Measurements from ENCODE around the gene BARHL1. TPM values are rescaled to one million over a fixed set of nuclear protein-coding genes. Genes with fewer than 3 reads are reported as not detected.
A peak's percentile ranks its signal among the peaks of the same experiment; 100 is the strongest.

Gene BARHL1
- total and polyA plus RNA-seq, 2 of the 13 experiments (the other 11 are each of a cell fraction or from before 2014, with no cell fraction given) = not detected

DNA sequence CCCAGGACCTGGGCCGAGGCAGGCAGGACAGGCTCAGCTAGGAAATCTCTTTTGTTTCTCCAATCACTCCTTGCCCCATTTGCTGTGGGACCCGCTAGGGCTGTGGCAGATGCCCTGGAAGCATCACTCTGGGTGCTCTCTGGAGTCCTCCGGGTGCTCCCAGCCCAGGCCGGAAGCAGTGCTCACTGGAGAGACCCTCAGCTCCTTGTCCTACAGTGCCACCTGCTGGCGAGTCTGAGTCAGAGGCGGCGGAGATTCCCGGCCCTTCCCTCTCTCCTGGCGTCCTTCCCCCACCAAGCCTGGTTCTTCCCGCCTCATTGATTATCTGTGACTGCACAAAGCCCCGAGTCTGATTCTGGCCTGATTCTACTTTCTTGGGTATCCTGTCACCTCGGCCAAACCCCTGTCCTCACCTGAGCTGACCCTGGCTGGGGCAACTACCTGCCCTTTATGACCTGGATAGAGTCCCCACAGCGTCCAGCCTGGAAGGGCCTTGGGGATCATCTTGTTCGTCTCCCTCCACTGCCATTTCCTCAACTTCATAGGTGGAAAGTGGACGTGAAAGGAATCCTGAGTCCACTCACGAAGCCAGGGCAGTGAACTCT is 7.3 kb upstream of the BARHL1 start:
- WGBS (ENCODE audit: low lambda C conversion rate) = 1% methylated on average over 12 of the region's 16 CpGs
- no peak overlapping the region for H3K4me2 ChIP-seq (ENCODE audit: low read depth, low read length)
- H3K27ac ChIP-seq (ENCODE audit: extremely low read length, insufficient read depth, low read length) = no peak overlapping the region
- no TSS peak for BruUV-seq (replicated peaks)
- no peak overlapping the region for H2AFZ ChIP-seq (ENCODE audit: low read length)
- ChIA-PET POLR2A (no interaction called here), CTCF (ENCODE audit: low intra/inter-chr PET ratio, low total read pairs) (interaction anchor here (0.7 to 2.8 kb wide), 3 partner anchors 29 to 163 kb away, joined by 4 to 22 read pairs (median 17); no protein-coding TSS in a partner anchor)
- peaks cover 7 to 30% of the 10 kb centered on the region in 2 experiments for H3K27me3 ChIP-seq (ENCODE audit: control insufficient read depth in 1 of 2, insufficient read depth in 2 of 2, low read length in 2 of 2)
- no peak overlapping the region for H3K9ac ChIP-seq (ENCODE audit: insufficient read depth, low read depth, low read length)
- H3K9me3 ChIP-seq (ENCODE audit: low read length) = no peaks in the 10 kb centered on the region
- no peak overlapping the region for H3K4me3 ChIP-seq (replicated peaks in 1 of 3; ENCODE audit: insufficient read depth in 1 of 3, low read depth in 2 of 3, low read length in 3 of 3)
- DNase-seq (ENCODE audit: low spot score) (peak; percentile 48), FAIRE-seq (peak; percentile 4), ATAC-seq (peak; percentile 93)
- peaks cover 12% of the 10 kb centered on the region; the same call in 1 of the 2 replicates for H4K20me1 ChIP-seq (ENCODE audit: insufficient read depth, low read length)
- in situ Hi-C loops (cut with HindIII; ENCODE audit: extremely low pct_ligation_motif_present, low pct_unique_long_range_greater_than_20kb) = loop anchor here (5.0 kb wide), 2 partner anchors 68 to 163 kb away; partner anchors contain the start of gene CFAP77
- H3K79me2 ChIP-seq (ENCODE audit: insufficient read depth, low read length) = no peaks in the 10 kb centered on the region
- intact Hi-C loops (cut with micrococcal nuclease; ENCODE audit: unreplicated experiment) = loop anchor here (1.0 to 2.0 kb wide), 2 partner anchors 68 to 162 kb away; no protein-coding TSS in a partner anchor
- no peaks in the 10 kb centered on the region for H3K4me1 ChIP-seq (ENCODE audit: insufficient read depth, low read length)
- no peaks in the 10 kb centered on the region for H3K36me3 ChIP-seq (replicated peaks in 1 of 2; ENCODE audit: control insufficient read depth in 1 of 2, insufficient read depth in 2 of 2, low read length in 2 of 2)
- no peak for TF ChIP-seq ZSCAN25 (CRISPR knock-in tag; IDR thresholded peaks at IDR 0.05)
- TF ChIP-seq ZNF891 (CRISPR knock-in tag; IDR thresholded peaks at IDR 0.05) = no peak
- TF ChIP-seq SNAPC2 (CRISPR knock-in tag; IDR thresholded peaks at IDR 0.05) = no peak
- TF ChIP-seq, protein P1, sequence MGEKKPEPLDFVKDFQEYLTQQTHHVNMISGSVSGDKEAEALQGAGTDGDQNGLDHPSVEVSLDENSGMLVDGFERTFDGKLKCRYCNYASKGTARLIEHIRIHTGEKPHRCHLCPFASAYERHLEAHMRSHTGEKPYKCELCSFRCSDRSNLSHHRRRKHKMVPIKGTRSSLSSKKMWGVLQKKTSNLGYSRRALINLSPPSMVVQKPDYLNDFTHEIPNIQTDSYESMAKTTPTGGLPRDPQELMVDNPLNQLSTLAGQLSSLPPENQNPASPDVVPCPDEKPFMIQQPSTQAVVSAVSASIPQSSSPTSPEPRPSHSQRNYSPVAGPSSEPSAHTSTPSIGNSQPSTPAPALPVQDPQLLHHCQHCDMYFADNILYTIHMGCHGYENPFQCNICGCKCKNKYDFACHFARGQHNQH (CRISPR knock-in tag; IDR thresholded peaks at IDR 0.05) = peak; percentile 33; the same call in 1 of the 2 replicates
- no peak for TF ChIP-seq ATF1 (CRISPR knock-in tag; IDR thresholded peaks at IDR 0.05)
- no peak for TF ChIP-seq NPAS2 (CRISPR knock-in tag; IDR thresholded peaks at IDR 0.05; ENCODE audit: borderline replicate concordance)
- no peak for TF ChIP-seq ZNF230 (CRISPR knock-in tag; IDR thresholded peaks at IDR 0.05)
- TF ChIP-seq ZNF484 (CRISPR knock-in tag; IDR thresholded peaks at IDR 0.05; ENCODE audit: borderline replicate concordance, low read depth) = no peak
- no peak for TF ChIP-seq ZNF713 (CRISPR knock-in tag; IDR thresholded peaks at IDR 0.05)
- TF ChIP-seq KDM2A (CRISPR knock-in tag; IDR thresholded peaks at IDR 0.05; ENCODE audit: borderline replicate concordance, low read depth) = peak; percentile 52; the same call in 1 of the 2 replicates
- peak; percentile 100 for TF ChIP-seq ZNF263 (CRISPR knock-in tag; IDR thresholded peaks at IDR 0.05)
- no peak for TF ChIP-seq MAFF (IDR thresholded peaks at IDR 0.05; ENCODE audit: low read depth, low read length)
- no peak for TF ChIP-seq TBX2 (CRISPR knock-in tag; IDR thresholded peaks at IDR 0.05; ENCODE audit: borderline replicate concordance)
- no peak for TF ChIP-seq CEBPG (CRISPR knock-in tag; IDR thresholded peaks at IDR 0.05)
- no peak for TF ChIP-seq KAT2B (IDR thresholded peaks at IDR 0.05; ENCODE audit: borderline replicate concordance, low read depth, low read length)
- TF ChIP-seq MYNN (CRISPR knock-in tag; IDR thresholded peaks at IDR 0.05; ENCODE audit: low read depth) = no peak
- no peak for TF ChIP-seq ZC3H13 (CRISPR knock-in tag; IDR thresholded peaks at IDR 0.05)
- TF ChIP-seq DR1 (CRISPR knock-in tag; IDR thresholded peaks at IDR 0.05) = no peak
- TF ChIP-seq REPIN1 (CRISPR knock-in tag; IDR thresholded peaks at IDR 0.05; ENCODE audit: borderline replicate concordance, low read depth) = no peak
- TF ChIP-seq, protein P2, sequence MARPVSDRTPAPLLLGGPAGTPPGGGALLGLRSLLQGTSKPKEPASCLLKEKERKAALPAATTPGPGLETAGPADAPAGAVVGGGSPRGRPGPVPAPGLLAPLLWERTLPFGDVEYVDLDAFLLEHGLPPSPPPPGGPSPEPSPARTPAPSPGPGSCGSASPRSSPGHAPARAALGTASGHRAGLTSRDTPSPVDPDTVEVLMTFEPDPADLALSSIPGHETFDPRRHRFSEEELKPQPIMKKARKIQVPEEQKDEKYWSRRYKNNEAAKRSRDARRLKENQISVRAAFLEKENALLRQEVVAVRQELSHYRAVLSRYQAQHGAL (CRISPR knock-in tag; IDR thresholded peaks at IDR 0.05; ENCODE audit: not compliant biosample characterization) = no peak
- TF ChIP-seq HHEX (CRISPR knock-in tag; IDR thresholded peaks at IDR 0.05) = no peak
- 0 out of 2 replicates have a peak, but pooled peaks have one; percentile 32 for TF ChIP-seq RFXAP (CRISPR knock-in tag; IDR thresholded peaks at IDR 0.05; ENCODE audit: borderline replicate concordance)
- TF ChIP-seq ZSCAN31 (CRISPR knock-in tag; IDR thresholded peaks at IDR 0.05; ENCODE audit: low read depth) = no peak
- TF ChIP-seq PCBP2 (optimal IDR thresholded peaks at IDR 0.05; ENCODE audit: low read depth, low read length, poor library complexity, severe bottlenecking) = no peak
- TF ChIP-seq PHF5A (CRISPR knock-in tag; IDR thresholded peaks at IDR 0.05; ENCODE audit: low read depth, unreplicated experiment) = no peak
- TF ChIP-seq ZNF572 (CRISPR knock-in tag; IDR thresholded peaks at IDR 0.05) = no peak

All from HepG2 (cell line).